ENCODE measurements around the gene IQCF2. TPM values are rescaled to one million over a fixed set of nuclear protein-coding genes. Genes with fewer than 3 reads are reported as not detected.

The IQCF2 gene
- total RNA-seq, 1 experiment from 2014 or later = not detected

- intact Hi-C loops (cut with micrococcal nuclease) = no loop called here
- no peaks in the 10 kb centered on the region for H4K20me1 ChIP-seq (ENCODE audit: low read length)
- H3K27me3 ChIP-seq (ENCODE audit: low read length) = peaks cover 29% of the 10 kb centered on the region
- CTCF ChIA-PET = no interaction called here
- POLR2A ChIA-PET (ENCODE audit: unreplicated experiment) = no interaction called here
- ATAC-seq (no peak), DNase-seq (no peak)
- H3K4me3 ChIP-seq (ENCODE audit: low read length) = no peak overlapping the region
- TF ChIP-seq EZH2 (IDR thresholded peaks at IDR 0.05; ENCODE audit: low read length, unreplicated experiment) (no peak), EZH2phosphoT487 (IDR thresholded peaks at IDR 0.05; ENCODE audit: borderline replicate concordance, low read length) (no peak)
- TF ChIP-seq, protein P1, sequence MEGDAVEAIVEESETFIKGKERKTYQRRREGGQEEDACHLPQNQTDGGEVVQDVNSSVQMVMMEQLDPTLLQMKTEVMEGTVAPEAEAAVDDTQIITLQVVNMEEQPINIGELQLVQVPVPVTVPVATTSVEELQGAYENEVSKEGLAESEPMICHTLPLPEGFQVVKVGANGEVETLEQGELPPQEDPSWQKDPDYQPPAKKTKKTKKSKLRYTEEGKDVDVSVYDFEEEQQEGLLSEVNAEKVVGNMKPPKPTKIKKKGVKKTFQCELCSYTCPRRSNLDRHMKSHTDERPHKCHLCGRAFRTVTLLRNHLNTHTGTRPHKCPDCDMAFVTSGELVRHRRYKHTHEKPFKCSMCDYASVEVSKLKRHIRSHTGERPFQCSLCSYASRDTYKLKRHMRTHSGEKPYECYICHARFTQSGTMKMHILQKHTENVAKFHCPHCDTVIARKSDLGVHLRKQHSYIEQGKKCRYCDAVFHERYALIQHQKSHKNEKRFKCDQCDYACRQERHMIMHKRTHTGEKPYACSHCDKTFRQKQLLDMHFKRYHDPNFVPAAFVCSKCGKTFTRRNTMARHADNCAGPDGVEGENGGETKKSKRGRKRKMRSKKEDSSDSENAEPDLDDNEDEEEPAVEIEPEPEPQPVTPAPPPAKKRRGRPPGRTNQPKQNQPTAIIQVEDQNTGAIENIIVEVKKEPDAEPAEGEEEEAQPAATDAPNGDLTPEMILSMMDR (conservative IDR thresholded peaks at IDR 0.05; ENCODE audit: low read depth, low read length) = no peak
- no peaks in the 10 kb centered on the region for H3K9me3 ChIP-seq (ENCODE audit: low read length)
- no peaks in the 10 kb centered on the region for H3K4me1 ChIP-seq (ENCODE audit: insufficient read depth, low read length)
- no peak overlapping the region for H2AFZ ChIP-seq (ENCODE audit: low read length)
- no peaks in the 10 kb centered on the region for H3F3A ChIP-seq (ENCODE audit: low read length, unreplicated experiment)
- no TSS peak for BruUV-seq (replicated peaks)
- H3K9me2 ChIP-seq (replicated peaks; ENCODE audit: low read length) = no peaks in the 10 kb centered on the region
- H3K36me3 ChIP-seq (ENCODE audit: low read depth, low read length) = no peaks in the 10 kb centered on the region
- H3K9ac ChIP-seq (ENCODE audit: low read length) = no peak overlapping the region
- H3K79me2 ChIP-seq (ENCODE audit: low read length) = no peaks in the 10 kb centered on the region
- no peak overlapping the region for H3K27ac ChIP-seq (ENCODE audit: low read length)
- H3K4me2 ChIP-seq (ENCODE audit: low read length) = no peak overlapping the region
Observed at GRCh38 chr3:51869304-51869703, 7.9 kb downstream of the IQCF2 start.

DNA sequence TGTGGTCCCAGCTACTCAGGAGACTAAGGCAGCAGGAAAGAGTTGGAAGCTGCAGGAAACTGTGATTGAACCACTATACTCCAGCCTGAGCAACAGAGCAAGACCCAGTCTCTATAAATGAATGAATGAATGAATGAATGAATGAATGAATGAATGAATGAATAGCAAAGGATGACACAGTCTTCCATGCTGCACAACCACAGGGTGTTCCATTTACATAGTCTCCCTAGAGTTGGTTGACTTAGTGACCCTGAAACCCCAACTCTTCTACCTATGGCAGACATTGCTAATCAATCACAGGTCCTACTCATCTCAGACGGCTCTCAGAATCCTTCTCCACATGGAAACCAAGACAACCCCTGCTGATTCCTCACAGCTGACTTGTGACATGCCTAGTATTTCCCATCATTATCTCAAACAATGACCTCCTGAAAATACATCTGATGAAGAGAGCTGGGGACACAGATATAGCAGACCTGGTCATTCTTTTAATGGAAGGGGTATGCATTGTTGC is 11.9 kb downstream of the IQCF2 start:
- H3K4me2 ChIP-seq (ENCODE audit: low read length) = no peak overlapping the region
- H4K20me1 ChIP-seq (ENCODE audit: low read length) = no peaks in the 10 kb centered on the region
- no peak overlapping the region for H3K4me3 ChIP-seq (ENCODE audit: low read length)
- no peak for DNase-seq
- intact Hi-C loops (cut with micrococcal nuclease) = no loop called here
- H3K9me3 ChIP-seq (ENCODE audit: low read length) = no peaks in the 10 kb centered on the region
- H3K79me2 ChIP-seq (ENCODE audit: low read length) = no peaks in the 10 kb centered on the region
- no peak overlapping the region for H3K27ac ChIP-seq (ENCODE audit: low read length)
- peaks cover 9% of the 10 kb centered on the region for H3K27me3 ChIP-seq (ENCODE audit: low read length)
- no peak for TF ChIP-seq EZH2 (IDR thresholded peaks at IDR 0.05; ENCODE audit: low read length, unreplicated experiment)
- no peak for TF ChIP-seq EZH2phosphoT487 (IDR thresholded peaks at IDR 0.05; ENCODE audit: borderline replicate concordance, low read length)
- H3K9ac ChIP-seq (ENCODE audit: low read length) = no peak overlapping the region
- ChIA-PET POLR2A (ENCODE audit: unreplicated experiment) (no interaction called here), CTCF (no interaction called here)
- H3K36me3 ChIP-seq (ENCODE audit: low read depth, low read length) = no peaks in the 10 kb centered on the region
- peaks cover 7% of the 10 kb centered on the region; the same call in 1 of the 2 replicates for H3K4me1 ChIP-seq (ENCODE audit: insufficient read depth, low read length)
- no peaks in the 10 kb centered on the region for H3K9me2 ChIP-seq (replicated peaks; ENCODE audit: low read length)
- H2AFZ ChIP-seq (ENCODE audit: low read length) = no peak overlapping the region
- H3F3A ChIP-seq (ENCODE audit: low read length, unreplicated experiment) = no peaks in the 10 kb centered on the region
- ATAC-seq = no peak
- BruUV-seq (replicated peaks) = no TSS peak

- no peaks in the 10 kb centered on the region for H3K9me3 ChIP-seq (ENCODE audit: low read length)
- H3K27ac ChIP-seq (ENCODE audit: low read length) = no peak overlapping the region
- H3K79me2 ChIP-seq (ENCODE audit: low read length) = no peaks in the 10 kb centered on the region
- no peaks in the 10 kb centered on the region for H3K36me3 ChIP-seq (ENCODE audit: low read depth, low read length)
- no peak overlapping the region for H3K4me3 ChIP-seq (ENCODE audit: low read length)
- no peaks in the 10 kb centered on the region for H4K20me1 ChIP-seq (ENCODE audit: low read length)
- intact Hi-C loops (cut with micrococcal nuclease) = no loop called here
- ATAC-seq (no peak), DNase-seq (no peak)
- H3K4me1 ChIP-seq (ENCODE audit: insufficient read depth, low read length) = peaks cover 7% of the 10 kb centered on the region; the same call in 1 of the 2 replicates
- no peaks in the 10 kb centered on the region for H3F3A ChIP-seq (ENCODE audit: low read length, unreplicated experiment)
- no peak overlapping the region for H3K9ac ChIP-seq (ENCODE audit: low read length)
- BruUV-seq (replicated peaks) = no TSS peak
- CTCF ChIA-PET = no interaction called here
- H3K9me2 ChIP-seq (replicated peaks; ENCODE audit: low read length) = no peaks in the 10 kb centered on the region
- H2AFZ ChIP-seq (ENCODE audit: low read length) = no peak overlapping the region
- no peak overlapping the region for H3K4me2 ChIP-seq (ENCODE audit: low read length)
- POLR2A ChIA-PET (ENCODE audit: unreplicated experiment) = no interaction called here
- TF ChIP-seq, protein P1 (conservative IDR thresholded peaks at IDR 0.05; ENCODE audit: low read depth, low read length) = no peak
- no peak for TF ChIP-seq EZH2phosphoT487 (IDR thresholded peaks at IDR 0.05; ENCODE audit: borderline replicate concordance, low read length)
- no peak for TF ChIP-seq EZH2 (IDR thresholded peaks at IDR 0.05; ENCODE audit: low read length, unreplicated experiment)
- peaks cover 7% of the 10 kb centered on the region for H3K27me3 ChIP-seq (ENCODE audit: low read length)
Observed at GRCh38 chr3:51873876-51874275, 12.5 kb downstream of the IQCF2 start.
